Embryonic facial prominence (tissue), 1 donor: ENCODE results near the gene SNRPF.

ENCODE experiments used
- DNase-seq: peaks from one replicate; pipeline ENCODE4 v3.0.0-alpha.2; 2016; ENCODE audit errors: extremely low spot score

The SNRPF gene

DNA sequence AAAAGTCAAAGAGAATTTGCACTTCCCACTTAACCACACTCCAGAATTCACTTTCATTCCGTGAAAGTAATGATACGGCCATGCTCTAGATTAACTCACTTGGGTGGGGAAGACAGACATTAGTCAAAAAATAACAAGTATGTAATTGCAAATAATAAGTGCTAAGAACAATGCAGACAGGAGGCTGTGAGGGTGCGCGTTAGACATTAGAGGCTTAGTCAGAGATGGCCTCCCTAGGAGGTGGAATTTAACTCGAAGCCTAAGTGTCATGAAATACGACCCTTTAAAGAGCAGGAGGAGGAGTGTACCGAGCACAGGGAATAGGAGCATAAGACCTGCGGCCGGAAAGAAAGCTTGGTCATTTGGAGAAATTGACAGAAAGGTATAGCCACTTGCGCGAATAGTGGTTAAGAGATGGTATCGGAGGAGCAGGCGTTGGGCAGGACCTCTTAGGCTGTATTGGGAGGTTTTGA is 628 bp downstream of the SNRPF start:
- DNase-seq: no peak

DNA sequence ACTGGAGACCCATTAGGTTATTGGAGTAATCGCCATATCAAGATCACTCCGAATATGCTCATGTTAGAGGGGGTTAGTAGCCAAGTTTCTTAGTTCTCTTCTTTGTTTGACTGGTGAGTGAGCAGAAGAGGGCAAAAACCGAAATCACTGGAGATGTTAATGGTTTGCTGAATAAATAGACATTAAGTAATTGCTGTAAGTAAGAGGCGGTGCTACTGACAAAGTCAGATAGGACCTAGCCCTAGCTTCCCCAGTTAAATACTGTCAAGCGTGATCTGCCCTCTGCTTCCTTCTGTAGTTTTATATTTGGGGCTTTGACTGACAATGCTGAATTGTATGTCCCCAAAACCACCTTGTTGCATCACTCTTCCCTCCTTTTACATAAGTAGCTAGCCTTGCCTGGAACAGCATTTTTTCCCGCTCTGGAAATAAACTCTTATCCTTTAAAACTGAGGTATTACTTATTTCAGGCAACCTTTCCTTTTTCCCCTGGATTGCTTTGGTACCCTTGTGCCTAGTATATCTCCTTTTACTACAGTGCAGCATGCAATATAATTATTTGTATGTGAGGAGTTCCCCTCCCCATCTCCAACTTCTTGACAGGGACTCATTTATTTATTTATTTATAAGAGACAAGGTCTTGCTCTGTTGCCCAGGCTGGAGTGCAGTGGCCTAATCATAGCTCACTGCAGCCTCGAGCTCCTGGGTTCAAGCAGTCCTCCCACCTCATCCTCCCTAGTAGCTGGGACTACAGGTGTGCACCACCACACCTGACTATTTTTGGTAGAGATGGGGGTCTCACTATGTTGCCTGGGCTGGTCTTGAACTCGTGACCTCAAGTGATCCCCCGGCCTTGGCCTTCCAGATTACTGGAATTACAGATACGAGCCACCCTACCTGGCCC is 1.4 kb downstream of the SNRPF start:
- no peak for DNase-seq

DNA sequence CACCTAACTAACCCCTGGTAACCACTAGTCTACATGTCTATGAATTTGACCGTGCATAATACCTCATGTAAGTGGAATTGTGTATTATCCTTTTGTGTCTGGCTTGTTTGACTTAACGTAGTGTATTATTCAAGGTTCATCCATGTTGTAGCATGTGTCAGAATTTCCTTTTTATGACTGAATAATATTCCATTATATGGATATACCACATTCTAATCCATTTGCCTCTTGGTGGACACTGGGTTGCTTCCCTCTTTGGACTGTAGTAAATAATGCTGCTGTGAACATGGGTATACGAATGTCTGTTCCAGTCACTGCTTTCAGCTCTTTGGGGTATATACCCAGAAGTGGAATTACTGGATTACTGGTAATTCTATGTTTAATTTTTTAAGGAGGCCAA is 3.3 kb downstream of the SNRPF start:
- DNase-seq: no peak

DNA sequence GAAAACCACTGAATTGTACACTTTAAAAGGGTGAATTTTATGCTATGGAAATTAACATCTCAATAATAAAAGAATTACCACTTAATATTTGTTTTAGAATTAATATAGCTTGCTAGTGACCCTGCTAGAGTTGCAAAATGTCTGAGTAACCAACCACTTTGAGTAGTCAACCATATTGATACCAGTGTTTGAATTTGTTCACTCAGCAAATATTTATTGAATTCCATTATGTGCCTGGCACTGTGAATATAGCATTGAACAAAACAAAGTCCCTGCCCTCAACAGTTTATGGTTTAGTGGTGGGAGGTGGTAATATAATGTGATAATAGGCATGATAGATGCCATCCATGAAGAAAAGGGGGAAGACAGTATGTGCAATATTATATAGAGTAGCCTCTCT is 4.6 kb downstream of the SNRPF start:
- DNase-seq: no peak

DNA sequence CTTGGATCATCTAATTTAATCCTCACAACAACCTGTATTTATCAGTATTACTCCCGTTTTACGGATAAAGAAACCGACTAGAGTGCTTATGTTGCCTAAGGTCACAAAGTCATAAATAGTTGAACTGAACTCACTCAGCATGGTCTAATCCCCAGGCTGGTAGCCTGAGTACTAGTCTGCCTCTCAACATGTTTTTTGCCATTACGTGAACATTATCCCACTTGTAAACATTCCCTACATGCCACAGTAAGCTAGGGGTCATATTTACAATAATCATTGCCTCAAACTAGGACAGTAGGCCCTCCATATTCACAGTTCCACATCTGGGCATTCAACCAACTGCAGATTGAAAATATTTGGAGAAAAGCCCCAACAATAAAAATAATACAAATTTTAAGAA is 12.1 kb downstream of the SNRPF start:
- no peak for DNase-seq

DNA sequence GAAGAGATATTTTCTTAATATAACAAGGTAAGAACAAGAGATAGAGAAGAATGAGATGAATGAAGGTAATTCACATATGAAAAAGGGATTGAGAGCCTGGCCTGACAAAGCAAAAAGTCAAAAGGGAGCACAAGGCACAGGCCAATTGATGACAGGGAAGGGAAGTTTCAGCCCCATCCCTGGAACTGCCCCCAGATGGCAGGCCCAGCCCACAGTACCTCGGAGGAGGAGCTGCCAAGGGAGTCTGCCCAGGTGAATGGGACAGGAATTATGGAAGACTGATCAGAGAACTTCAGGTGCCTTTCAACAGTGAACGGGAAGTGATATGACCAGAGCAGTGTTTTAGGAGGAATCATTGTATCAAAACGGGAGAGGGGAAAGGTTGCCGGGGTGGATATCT is 15.7 kb downstream of the SNRPF start:
- DNase-seq: no peak

DNA sequence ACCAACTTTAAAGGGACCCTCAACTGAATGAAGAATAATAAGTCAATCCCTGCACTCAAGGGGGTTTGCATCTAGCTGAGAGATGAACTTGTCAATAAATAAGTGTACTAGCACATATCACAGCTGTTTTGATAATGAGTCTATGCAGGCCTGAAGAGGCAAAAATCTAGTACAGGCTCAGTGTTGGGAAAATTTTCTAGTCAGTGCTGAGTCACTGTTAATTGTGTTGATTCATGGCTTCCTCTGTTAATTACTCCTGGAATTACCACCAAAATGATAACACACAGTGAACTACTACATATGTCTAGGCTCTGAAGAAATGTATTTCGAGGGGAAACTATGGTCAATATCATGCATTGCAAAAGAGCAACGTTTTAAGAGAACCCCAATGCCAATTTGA is 18.9 kb downstream of the SNRPF start:
- DNase-seq: no peak

DNA sequence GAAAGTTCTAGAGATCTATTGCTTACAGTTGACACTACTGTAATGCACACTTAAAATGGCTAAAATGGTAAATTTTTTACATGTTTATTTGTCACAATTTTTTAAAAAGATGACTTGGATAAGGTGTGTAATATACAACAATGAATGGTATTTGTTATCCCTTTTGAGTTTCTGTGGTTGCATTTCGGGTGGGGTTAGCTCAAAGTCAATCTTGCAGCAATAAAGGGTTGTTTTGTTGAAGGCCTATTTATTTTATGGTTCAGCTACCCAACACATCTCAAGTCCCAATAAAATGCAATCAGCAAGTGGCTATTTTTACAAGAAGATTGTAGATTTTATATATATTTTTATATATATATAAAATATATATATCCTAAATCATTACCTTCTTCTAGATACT is 22.1 kb downstream of the SNRPF start:
- DNase-seq: no peak

DNA sequence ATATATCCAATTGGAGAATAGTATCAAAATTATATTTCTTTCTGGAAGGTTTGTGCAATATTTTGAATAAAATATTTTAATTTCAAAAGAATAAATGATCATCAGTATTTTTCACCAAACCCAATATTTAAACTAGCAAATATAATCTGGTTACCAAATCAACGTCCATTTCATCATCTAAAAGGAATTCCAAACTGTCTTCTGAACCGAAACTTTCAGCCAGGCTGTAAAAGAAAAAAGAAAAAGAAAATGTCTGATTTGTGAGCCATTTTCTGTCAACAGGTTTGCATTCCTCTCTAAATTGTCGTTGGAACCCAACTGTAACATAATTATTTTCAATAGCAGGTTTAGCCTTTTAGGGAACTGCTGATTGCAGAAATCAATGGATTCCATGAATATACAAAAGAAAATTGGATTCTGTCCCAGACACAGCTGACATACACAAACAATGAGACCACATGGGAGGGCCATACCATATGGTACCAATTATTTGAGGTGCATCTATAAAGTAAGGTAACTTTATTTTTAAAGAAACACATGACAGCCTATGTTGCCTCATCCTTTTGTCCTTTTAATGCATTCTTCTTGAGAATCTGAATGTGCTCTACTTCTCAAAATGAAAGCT is 22.7 kb downstream of the SNRPF start:
- DNase-seq: no peak

DNA sequence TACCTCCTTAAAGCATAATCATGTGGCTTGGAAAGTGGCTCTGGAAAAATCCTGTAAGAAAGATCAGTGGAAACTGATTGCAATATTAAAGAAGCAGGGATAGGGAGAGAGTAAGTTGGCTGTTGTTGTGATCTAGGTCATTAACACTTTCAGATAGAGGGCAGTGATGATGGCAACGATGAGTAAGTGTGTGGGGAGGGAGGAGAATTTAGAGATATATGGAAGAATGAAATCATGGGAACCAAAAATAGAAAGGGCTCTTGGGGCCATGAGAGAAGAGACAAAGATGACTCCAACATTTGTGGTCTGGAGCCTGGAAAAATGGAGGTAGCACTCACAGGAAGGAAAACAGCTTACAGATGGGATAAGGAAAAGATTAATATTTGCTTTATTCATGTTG is 23.3 kb downstream of the SNRPF start:
- DNase-seq: no peak

DNA sequence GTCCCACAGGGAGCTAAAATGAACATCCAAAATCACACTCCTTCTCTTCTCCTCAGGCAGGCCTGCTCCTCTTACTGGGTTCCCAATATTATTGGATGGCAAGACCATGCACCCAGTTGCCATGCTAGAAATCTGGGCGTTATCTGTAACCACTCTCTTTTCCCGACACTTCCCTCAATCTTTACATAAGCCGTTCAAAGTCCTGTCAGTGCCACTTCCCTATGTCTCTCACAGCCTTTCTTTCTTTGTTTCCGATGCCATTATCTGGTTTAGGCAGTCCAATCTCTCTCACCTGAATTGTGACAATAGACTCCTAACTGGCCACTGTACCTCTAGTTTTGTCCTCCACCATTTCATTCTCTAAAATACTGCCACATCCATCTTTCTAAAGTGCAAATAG is 24.1 kb downstream of the SNRPF start:
- DNase-seq: no peak

DNA sequence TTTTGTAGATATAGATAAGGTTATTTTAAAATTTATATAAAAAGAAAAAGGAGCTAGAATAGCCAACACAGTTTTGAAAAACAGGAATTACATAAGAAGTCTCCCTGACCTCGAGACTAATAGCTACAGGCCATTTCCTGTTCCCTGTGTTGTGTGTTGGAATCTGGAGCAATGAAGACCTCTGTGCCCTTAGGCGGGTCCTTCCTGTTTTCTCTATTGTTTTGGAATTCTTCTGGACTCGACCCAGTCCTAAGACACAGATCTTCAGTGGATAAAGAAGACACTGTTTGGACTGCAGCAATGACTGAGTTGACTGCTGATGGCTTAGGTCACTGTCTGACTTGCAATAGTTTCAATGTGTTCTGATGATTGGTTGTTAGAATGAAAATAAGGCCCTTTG is 26.2 kb downstream of the SNRPF start:
- DNase-seq: no peak

DNA sequence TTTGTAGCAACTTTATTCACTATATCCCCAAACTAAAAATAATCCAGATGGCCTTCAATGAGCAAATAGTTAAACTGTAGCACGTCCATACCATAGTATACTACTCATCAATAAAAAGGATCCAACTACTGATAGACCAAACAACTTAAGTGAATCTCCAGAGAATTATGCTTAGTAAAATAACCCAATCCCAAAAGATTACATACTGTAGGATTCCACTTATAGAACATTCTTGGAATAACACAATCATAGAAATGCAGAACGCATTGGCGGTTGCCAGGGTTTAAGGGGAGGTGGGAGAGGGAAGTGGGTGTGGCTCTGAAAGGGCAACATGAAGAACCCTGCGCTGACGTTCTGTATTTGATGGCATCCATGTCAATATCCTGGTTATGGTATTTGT is 28.6 kb downstream of the SNRPF start:
- no peak for DNase-seq

DNA sequence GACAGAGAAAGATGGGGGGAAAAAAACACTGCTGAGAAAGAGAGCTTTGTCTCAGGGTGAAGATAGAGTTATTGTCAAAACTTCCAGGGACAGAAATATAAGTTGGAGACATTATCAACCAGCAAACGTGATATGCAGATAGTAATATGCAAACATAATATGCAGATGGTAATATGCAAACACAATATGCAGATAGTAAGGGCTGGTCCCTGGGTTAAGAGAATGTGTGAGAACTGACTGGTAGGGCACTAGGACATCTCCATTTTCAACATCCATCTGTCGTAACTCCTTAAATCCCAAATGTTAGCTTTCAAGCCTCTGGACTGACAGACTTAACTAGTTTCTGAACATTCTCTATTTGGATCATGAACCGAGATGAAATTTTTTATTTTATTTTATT is 32.2 kb downstream of the SNRPF start:
- DNase-seq: no peak

DNA sequence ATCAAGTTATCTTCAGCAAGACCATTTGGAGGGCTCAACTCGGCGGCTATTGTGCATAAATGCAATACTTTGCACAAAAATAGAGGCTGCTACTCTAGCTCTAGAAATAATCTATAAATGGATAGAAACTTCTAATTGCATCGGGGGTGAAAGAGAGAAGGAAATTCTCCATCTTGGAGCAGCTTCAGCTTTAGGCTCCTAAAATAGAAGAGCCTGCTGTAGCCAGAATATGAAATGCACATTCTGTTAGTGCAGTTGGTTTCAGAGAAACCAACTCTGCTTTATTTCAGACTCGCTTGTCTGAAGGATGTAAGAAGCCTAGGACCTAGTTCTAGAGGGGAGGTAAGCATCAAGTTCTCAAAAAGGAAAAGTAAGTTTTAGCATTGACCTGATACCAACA is 38.1 kb downstream of the SNRPF start:
- no peak for DNase-seq

DNA sequence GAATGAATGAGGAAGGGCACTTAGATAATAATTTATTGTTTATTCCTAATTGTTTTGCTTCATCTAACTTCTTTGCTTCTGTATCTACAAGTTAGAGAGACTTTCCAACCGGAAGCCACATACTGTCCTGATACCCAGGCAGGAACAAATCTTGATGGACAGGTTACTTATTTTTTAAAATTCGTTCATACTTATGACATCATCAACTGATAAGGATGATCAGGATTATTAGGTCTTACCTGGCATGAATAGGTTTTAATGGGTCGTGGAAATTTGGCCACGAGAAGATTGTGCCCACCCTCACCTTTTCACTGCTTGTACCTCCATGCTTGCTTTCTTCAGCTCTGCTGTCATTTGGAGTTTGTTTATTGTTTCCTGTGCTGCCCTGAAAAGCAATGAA is 39.3 kb downstream of the SNRPF start:
- DNase-seq: no peak

DNA sequence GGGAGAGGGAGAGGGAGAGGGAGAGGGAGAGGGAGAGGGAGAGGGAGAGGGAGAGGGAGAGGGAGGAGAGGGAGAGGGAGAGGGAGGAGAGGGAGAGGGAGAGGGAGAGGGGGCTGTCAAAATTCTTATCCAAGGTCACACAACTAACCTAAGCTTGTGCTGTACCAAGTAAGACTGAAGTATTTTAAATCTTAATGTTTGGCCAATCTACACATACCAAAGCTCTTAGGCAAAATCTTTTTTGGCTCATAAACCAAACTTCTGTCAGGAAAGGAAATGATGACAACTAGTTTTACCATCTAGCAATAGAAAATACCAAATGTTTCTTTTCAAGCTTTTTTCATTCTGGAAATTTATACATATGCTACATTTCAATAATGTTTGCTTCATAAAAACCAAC is 49.8 kb downstream of the SNRPF start:
- DNase-seq: no peak

DNA sequence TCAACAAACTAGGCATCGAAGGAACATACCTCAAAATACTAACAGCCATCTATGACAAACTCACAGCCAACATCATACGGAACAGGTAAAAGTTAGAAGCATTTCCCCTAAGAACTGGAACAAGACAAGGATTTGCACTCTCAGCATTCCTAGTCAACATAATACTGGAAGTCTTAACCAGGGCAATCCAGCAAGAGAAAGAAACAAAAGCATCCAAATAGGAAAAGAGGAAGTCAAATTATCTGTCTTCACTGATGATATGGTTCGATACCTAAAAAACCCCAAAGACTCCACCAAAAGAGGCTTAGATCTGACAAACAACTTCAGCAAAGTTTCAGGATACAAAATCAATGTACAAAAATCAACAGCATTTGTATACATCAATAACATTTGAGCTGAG is 51.1 kb downstream of the SNRPF start:
- DNase-seq: no peak
